ENCODE results near the gene APMAP. TPM values are rescaled to one million over a fixed set of nuclear protein-coding genes. Genes with fewer than 3 reads are reported as not detected.
"Not testable (repeated sequence)": the region's sequence is repeated elsewhere in the genome, so short reads cannot be mapped to it uniquely, and the experiment has no call there.

APMAP gene
- total RNA-seq, 1 experiment from 2014 or later: 169 TPM

DNA sequence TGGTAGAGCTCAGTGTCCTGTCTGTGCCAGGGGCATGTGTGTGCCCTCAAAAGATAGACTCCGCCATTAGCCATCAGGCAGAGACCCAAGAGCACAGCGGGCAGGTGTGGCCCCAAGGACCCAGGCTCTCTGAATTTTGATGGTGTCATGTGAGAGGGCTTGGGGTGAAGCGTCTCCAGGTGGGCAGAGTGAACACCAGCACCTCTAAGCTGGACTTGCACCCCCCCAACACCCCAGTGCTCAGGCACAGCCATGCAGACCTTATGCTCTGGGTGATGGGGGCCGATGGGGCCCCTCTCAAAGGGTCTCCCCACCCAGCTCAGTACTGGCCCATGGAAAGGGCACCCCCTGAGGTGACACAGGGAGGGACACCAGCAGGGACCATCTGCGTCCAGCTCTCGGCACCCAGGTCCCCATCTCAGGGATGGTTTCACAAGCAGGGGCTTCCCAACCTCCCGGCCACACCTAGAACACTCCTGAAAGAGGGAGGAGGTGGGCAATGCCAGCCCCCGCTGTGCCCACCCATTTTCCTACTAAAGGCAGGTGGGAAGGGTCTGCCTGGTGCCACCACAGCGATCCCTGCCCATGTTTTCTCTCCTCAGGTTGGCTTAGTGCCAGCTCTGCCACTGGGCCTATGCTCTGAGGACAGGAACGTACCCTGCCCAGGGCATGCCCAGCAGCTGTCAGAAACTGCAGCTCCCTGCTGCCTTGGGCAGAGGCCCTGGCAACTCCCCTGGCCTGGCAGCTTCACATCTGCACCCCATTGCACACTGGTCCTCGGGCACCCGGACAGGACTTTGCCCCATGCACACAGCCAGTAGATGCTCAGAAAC is 40.0 kb downstream of the APMAP start:
- no peak for DNase-seq (ENCODE audit: low spot score)

DNA sequence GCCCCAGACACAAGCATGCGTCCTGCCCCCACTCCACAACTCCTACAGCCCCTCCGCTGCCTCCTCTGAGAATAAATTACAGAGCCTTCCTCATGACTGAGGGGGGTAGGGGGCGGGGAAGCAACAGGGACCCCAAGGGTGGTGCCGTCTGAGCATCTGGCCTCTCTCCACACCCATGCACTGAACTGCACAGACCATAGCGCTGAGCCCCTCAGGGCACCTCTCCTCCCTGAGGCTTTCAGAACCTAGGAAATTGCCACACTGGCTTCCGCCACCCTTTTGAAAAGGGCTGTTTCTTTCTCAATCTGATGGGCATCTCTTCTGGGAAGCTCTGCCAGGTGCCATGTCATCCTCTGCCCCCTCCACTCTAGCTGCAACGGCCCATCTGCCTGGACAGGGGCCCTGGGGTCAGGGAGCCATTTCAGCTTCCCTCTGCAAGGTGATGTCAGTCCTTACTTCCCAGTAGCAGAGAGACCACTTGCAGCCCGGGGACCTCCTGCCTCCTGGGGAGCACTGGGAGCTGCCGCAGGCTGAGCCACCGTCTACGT is 40.9 kb downstream of the APMAP start:
- no peak for DNase-seq (ENCODE audit: low spot score)

DNA sequence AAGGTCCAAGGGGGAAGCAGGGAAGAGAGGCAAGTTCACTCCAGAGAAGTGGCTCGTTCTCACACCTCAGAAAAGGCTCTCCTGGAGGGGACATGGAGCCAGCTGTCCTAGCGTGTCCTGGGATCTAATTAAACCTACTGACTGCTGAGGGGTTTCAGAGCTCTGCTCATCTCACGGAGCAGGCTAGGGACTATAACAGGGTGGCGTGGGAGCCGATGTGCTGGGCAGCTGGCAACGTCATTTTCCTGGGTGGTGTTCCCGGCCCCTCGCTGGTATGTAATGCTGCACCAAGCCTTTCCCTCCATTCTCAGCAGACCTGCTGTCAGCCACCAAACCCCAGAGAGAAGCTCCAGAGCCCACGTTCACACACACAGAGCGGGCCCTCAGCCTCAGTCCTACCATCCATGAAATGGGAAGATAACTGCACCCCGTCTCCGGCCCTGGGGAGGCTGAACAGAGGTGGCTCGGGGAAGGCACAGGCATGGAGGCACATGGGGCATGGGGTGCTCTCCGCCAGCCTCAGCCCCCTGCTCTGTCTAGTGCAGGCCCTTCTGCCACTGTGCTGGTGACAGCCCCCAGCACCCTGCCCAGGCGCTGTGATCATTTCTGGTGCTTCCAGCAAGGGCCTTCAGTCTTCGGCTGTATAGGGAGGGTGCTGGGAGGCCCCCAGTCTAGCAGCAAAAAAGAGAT is 41.6 kb downstream of the APMAP start:
- DNase-seq (ENCODE audit: low spot score): no peak

DNA sequence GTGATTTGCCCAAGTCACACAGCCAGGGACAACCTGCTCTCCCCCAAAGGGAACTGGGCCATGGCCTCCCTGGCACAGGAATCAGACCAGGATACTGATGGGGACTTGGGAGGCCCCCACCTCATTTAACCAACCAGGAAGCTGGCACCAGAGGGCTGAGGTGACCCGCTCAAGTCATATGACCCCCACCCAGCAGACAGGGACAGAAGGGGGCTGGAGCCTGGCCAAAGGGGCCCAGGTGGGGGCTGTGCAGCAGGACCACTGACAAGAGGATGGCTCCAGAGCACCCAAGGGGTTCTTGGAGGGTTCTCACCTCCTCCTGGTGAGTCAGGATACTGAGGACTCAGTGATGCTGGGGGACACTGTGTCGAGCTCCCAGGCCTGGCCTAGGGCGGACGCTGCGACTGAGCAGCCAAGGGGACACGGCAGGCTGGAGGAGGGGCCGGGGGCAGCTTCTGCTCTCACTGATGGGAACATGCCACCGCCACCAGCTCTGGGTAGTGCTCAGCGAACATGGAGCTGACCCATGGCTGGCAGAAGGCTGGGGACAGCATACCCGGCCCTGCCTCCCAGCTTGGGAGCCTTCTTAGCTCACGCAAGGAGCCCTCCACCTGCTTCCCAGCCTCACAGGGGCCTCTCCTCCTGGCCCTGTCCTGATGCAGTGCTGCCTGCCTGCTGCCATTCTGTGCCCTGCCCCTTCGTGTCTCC is 42.3 kb downstream of the APMAP start:
- no peak for DNase-seq (ENCODE audit: low spot score)

DNA sequence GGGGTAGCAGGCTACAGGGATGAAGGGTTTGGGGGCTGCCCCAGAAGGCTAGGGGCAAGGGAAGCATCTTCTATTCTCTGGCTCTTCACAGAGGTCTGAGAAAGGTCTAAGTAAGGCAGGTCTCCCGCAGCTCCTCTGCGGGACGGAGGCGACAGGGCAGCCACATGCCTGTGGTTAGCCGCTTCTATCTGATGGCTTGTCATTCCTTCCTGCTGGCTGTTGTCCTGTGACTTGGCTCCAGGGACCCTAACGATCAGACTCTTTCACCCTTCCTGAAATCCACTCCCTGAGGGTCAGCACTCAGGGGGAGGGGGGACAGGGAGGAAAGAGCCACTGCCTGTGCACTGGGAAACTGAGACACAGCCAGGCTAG is 42.8 kb downstream of the APMAP start:
- DNase-seq (ENCODE audit: low spot score): peak; percentile 17

DNA sequence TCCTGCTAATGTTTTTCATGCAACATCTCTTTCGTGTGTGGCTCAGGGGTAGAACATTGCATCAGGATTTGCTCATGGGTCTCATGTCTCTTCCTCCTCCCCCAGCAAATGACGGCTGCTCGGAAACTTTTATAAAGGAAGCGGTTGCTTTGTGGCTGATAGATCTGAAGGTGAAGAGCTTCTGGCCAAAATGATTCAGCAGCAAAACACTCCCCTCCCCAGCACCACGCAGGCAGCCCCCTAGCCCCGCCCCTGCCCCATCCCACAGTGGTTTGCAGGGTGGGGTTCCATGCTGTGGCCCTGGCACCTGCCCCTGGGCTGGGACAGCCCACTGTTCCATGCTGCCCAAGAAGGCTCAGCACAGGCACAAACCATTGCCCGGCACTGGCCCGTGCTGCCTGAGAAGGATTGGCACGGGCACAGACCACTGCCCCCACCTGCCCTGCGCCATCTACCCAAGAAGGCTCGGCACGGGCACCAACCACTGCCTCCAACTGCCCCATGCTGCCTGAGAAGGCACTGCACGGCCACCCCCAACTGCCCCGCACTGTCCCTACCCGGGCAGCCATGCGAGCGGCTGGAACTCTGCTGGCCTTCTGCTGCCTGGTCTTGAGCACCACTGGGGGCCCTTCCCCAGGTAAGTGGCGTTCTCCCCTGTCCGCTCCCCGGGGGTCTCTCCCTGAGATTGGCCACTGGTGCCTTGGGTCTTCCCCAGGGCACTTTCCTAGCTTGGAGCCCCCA is 43.4 kb downstream of the APMAP start, which contains the start of gene CST7:
Gene CST7, plus strand, starts transcription at position 331 of the 741 bp plus-strand sequence. Its CDS starts 237 bp downstream, at position 568.
- peak; percentile 79 for DNase-seq (ENCODE audit: low spot score)

DNA sequence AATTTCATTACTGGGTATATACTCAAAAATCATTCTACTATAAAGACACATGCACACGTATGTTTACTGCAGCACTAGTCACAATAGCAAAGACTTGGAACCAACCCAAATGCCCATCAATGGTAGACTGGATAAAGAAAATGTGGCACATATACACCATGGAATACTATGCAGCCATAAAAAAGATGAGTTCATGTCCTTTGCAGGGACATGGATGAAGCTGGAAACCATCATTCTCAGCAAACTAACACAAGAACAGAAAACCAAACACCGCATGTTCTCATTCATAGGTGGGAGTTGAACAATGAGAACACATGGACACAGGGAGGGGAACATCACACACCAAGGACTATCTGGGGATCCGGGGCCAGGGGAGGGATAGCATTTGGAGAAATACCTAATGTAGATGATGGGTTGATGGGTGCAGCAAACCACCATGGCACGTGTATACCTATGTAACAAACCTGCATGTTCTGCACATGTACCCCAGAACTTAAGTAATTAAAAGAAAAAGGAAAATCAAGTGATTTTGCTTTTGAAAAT is 44.1 kb downstream of the APMAP start:
- DNase-seq (ENCODE audit: low spot score): not testable (repeated sequence)

DNA sequence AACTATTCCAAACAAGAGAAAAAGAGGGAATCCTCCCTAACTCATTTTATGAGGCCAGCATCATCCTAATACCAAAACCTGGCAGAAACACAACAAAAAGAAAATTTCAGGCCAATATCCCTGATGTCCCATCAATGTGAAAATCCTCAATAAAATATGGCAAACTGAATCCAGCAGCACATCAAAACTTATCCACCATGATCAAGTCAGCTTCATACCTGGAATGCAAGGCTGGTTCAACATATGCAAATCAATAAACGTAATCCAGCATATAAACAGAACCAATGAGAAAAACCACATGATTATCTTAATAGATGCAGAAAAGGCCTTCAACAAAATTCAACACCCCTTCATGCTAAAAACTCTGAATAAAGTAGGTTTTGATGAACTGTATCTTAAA is 46.2 kb downstream of the APMAP start:
- not testable (repeated sequence) for DNase-seq (ENCODE audit: low spot score)

DNA sequence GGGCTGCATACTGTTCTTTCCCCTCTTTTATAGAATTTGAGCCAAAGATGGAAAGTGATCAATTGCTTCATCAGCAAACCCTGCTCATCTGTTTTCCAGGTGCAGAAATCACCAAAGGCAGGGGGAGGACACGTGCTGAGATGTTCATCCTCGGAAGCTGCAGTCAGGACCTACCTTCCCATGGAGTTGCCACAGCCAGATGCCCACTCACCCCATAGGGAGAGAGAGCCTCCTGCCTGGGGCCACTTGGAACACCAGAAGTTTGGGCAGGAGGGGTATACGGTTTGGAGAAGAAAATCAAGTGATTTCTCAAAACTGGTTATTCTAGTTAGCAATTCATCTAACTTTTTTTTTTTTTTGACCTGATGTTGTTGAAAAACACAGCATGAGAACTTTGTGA is 48.8 kb downstream of the APMAP start:
- DNase-seq (ENCODE audit: low spot score): no peak

DNA sequence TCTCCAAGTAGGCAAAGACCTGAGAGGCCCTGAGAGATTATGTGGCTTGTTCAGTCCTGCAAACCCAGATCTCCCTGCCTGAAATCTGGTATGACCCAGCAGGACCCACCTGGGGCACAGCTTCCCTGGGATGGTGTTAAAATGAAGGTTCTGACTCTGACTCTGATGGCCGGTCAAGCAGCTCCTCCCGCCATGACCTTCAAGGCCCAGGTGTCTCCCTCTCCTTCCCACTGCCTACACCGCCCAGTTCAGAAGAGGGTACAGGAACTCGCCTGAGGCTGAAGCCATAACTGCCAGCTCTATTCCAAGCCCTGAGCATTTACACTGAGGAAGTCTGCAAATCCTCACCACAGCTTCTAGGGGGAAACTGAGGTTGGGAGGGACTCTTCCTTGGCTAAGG is 49.4 kb downstream of the APMAP start:
- no peak for DNase-seq (ENCODE audit: low spot score)

DNA sequence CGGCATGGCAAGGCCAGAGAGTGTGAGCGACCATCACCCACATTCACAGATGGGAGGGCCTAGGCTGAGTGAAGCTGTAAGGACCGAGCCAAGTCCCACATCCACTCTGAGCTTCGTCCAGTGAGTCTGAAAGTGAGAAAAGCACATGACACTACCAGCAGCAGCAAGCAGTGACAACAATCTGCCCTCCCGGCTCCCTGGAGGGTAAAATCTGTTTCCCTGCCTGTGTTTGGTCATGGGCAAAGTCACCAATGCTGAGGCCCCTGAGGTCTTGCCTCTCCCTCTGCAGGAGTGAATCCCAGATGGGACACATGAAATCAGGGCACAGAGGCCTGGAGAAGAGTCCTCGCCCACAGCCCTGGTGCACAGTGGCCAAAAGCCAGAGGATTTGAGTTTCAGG is 49.9 kb downstream of the APMAP start:
- no peak for DNase-seq (ENCODE audit: low spot score)

DNA sequence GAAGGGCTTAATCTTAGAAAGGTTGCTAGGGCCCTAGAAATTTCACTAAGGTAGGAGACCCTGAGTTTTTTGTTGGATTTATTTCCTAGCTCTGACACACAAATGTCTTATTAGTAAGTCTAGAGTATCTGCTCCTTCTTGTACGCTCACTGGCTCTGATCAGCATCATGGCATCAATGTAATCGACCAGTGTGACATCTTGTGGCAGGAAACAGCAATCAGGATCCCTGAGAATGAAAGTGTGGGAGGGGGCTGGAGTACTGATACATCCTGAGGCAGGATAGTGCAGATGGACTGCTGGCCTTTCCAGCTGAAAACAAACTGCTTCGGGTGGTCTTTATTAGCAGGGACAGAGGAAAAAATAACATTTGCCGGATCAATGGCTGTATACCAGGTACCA is 53.5 kb downstream of the APMAP start:
- DNase-seq (ENCODE audit: low spot score): no peak

DNA sequence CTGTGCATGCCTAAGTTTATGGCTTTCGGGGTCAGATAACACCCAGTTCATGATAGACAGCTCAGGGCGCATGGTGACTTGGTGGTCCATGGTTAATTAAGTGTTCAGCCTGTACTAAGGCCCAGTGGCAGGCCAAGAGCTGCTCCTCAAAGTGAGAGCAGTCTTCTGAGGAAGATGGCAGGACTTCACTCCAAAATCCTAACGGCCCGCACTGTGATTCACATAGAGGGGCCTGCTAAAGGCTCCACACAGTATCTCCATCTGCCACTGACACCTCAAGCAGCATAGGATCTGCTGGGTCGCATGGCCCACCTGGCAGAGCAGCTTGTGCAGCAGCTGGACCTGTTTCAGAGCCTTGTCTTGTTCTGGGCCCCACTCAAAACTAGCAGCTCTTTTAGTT is 54.1 kb downstream of the APMAP start:
- no peak for DNase-seq (ENCODE audit: low spot score)

DNA sequence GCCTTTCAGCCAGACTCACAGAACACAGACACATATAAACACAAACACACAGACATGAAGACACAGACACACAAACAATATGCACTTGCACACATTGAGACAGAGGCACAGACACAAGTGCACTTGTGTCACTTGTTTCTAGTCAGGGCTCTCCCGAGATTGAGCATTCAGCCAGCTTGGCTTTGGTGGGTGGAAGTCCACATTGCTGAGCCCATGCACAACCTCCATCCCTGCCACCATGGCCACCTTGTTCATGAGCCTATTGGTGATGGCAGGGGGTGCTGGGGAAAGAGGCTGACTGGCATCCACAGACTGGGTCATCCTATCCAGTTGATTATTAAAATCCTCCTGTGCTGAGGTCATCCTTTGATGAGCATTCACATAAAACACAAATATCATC is 55.0 kb downstream of the APMAP start:
- DNase-seq (ENCODE audit: low spot score): no peak

DNA sequence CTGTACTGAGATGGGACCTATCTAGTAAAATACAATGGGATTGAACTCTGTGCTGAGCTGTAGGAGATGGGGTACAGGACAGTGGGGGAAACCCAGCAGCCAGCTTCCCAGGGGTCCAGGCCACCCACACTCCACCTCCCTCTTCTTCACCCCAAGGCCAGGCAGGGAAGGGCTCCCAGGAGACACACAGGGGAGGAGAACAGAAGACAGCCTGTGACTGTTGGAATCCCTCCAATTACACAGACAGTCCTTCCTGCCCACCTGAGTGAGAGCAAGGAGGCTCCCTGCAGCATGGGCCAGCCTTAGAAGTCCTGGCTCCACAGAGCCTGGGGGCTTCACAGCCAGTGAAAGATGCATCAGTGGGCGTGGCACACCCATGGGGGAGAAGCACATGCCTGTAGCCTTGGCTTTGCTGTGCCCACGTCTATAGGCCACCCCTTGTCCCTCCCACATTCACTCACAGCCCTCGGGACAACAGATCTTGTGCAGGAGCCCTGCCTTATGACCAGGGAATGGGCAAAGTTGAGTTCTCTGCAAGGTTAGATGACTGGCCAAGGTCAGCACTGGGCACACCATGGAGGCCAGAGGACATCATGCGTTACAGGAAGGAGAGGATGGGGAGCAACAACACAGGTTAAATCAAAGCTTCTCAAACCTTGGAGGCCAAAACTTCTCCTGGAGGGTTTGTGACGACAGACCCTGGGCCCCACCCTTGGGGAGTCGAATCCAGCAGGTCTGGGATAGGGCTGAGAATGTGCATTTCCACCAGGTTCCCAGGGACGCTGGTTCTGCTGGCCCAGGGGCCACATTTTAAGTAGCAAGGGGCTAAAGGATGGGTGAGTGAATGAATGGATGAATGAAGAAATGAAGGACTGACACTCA is 55.8 kb downstream of the APMAP start:
- no peak for DNase-seq (ENCODE audit: low spot score)

DNA sequence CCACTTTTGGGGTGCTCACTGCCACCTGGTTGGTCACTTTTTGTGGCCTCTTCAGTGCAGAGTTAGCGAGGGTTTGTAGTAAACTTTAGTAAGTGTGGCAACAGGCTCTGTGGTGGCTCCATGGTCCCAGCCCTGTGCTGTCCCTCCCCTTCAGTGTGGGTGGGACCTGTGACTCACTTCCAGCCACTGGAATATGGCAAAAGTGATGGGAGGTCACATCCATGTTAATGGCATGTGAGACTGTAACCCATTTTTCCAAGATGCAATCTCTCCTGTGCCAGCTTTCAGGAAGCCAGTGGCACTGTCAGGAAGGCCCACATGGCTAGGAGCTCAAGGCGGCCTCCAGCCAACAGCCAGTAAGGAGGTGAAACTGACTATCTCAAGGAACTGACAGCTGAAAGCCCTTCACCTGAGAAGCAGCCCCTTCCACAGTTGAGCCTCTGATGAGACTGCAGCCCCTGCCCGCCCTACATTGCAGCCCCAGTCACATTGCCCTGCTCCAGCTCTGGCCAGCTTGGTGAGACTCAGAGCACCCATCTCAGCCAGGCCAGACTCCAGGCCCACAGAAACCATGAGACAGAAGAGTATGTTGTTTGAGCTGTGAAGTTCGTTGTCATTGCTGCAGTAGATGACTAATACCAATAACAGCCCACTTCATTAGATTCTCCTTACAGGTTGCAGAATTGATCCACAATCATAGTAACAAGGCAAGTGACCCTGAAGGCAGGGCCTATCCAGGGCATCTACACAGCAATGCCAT is 56.6 kb downstream of the APMAP start:
- no peak for DNase-seq (ENCODE audit: low spot score)

DNA sequence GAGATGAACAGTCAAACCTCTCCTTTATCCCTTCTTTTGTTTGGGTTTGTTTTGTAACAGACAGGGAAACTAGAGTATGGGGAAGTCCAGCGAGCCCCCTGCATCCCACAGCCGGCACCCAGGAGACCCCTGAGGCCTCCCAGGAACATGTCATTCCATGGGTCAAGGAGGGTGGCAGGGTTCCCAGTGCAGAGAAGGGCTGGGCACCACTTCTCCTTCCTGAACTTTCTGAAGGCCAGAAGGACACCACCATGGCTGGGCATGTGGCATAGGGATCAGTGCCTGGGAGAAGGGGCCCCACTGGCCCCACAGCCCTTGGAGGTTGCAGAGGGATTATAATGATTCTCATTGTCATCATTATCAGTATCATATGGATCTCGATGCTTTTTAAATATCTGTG is 57.4 kb downstream of the APMAP start:
- no peak for DNase-seq (ENCODE audit: low spot score)

DNA sequence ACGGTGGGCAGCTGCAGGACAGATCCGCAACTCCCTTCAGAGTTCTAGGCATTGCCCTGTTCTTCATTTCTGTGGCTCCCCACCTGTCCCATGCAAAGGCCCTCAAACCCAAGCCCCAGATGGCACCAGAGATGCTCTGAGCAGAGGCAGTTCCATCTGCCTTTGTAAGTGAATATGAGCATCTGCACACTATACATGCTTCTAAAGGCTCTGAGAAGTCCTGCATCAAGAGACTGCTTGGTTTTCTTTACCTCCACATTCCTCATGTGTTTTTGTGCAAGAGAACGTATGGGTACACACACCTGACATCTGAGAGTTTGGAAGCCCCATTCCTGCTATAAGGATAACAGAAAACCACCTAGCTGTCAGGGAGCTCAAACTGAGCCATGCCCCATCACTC is 57.8 kb downstream of the APMAP start:
- DNase-seq (ENCODE audit: low spot score): no peak

DNA sequence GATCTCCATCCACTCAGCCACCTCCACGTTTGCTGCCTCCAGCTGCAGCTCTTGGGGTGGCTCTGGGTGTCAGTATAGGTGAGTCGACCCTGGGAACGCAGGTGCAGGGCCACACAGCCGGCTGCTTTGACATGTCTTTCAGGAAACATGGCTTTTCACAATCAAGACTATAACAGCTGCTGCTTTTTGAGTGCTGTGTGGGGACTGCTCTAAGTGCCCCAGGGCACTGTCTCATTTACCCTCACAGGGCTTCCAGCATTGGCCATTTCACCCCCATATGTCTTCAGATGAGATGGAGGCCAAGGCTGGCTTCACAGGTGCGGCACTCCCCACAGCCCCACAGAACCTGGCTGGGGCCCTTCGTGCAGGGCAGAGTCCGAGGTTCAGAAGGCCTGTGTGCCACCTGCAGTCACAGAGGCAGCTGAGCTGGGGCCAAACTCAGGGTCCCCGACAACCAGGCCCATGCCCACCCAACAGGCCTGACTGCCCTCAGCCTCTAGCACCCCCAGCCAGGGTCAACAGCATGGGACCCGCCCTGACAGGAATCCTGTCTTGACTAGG is 58.4 kb downstream of the APMAP start:
- DNase-seq (ENCODE audit: low spot score): no peak

Measured in A172 (cell line).